ENCODE results near the gene DRAP1.

DRAP1 gene

DNA sequence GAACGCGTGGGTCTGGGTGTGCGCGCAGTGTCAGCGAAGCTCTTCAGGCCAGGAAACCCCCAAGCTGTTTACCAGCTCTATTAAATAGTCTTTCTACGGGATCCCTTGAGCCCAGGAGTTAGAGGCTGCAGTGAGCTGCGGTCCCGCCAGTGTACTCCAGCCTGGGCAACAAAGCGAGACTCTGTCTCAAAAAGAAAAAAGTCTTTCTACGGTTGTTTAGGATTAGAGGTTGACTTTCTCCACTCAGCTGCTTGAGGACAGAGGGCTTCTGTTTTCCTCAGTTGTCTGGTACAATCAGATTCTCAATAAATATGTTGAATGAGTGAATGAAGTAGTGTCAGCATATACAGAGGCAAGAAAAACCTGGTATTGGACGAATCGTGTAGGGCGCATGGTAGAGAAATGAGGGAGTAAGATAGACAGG is 42.9 kb downstream of the DRAP1 start:
- TF ChIP-seq POLR2AphosphoS5 (IDR thresholded peaks at IDR 0.05; ENCODE audit: low read depth, low read length) = no peak
- no peak for TF ChIP-seq FOXP2 (optimal IDR thresholded peaks at IDR 0.05; ENCODE audit: borderline replicate concordance, extremely low read depth, extremely low read length, insufficient read depth)
- TF ChIP-seq SIN3A (IDR thresholded peaks at IDR 0.05; ENCODE audit: borderline replicate concordance, insufficient read depth, low read length) = no peak
- TF ChIP-seq, protein P1, sequence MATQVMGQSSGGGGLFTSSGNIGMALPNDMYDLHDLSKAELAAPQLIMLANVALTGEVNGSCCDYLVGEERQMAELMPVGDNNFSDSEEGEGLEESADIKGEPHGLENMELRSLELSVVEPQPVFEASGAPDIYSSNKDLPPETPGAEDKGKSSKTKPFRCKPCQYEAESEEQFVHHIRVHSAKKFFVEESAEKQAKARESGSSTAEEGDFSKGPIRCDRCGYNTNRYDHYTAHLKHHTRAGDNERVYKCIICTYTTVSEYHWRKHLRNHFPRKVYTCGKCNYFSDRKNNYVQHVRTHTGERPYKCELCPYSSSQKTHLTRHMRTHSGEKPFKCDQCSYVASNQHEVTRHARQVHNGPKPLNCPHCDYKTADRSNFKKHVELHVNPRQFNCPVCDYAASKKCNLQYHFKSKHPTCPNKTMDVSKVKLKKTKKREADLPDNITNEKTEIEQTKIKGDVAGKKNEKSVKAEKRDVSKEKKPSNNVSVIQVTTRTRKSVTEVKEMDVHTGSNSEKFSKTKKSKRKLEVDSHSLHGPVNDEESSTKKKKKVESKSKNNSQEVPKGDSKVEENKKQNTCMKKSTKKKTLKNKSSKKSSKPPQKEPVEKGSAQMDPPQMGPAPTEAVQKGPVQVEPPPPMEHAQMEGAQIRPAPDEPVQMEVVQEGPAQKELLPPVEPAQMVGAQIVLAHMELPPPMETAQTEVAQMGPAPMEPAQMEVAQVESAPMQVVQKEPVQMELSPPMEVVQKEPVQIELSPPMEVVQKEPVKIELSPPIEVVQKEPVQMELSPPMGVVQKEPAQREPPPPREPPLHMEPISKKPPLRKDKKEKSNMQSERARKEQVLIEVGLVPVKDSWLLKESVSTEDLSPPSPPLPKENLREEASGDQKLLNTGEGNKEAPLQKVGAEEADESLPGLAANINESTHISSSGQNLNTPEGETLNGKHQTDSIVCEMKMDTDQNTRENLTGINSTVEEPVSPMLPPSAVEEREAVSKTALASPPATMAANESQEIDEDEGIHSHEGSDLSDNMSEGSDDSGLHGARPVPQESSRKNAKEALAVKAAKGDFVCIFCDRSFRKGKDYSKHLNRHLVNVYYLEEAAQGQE (IDR thresholded peaks at IDR 0.05; ENCODE audit: insufficient read depth in 1 of 2, low read depth in 2 of 2, low read length in 2 of 2) = no peak
- no peak for TF ChIP-seq TAF1 (IDR thresholded peaks at IDR 0.05; ENCODE audit: borderline replicate concordance, insufficient read depth, low read length)

DNA sequence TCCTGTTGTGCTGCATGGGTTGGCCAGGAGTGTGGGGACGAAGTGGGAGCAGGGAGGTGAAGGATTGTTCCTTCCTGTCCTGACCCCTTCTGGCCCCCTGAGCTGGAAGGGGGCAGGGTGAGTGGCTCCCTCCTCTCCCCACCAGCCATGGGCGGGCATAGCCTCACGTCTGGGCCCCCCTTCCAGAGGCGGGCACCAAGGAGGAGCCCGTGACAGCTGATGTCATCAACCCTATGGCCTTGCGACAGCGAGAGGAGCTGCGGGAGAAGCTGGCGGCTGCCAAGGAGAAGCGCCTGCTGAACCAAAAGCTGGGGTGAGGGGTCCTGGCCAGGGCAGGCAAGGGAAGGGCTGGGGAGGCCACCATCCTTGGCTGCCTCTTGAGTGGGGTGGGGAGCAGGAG is 45.7 kb downstream of the DRAP1 start:
- TF ChIP-seq TAF1 (IDR thresholded peaks at IDR 0.05; ENCODE audit: borderline replicate concordance, insufficient read depth, low read length) (no peak), POLR2AphosphoS5 (IDR thresholded peaks at IDR 0.05; ENCODE audit: low read depth, low read length) (no peak), SIN3A (IDR thresholded peaks at IDR 0.05; ENCODE audit: borderline replicate concordance, insufficient read depth, low read length) (no peak), FOXP2 (optimal IDR thresholded peaks at IDR 0.05; ENCODE audit: borderline replicate concordance, extremely low read depth, extremely low read length, insufficient read depth) (no peak)
- TF ChIP-seq, protein P1 (IDR thresholded peaks at IDR 0.05; ENCODE audit: insufficient read depth in 1 of 2, low read depth in 2 of 2, low read length in 2 of 2) = no peak

DNA sequence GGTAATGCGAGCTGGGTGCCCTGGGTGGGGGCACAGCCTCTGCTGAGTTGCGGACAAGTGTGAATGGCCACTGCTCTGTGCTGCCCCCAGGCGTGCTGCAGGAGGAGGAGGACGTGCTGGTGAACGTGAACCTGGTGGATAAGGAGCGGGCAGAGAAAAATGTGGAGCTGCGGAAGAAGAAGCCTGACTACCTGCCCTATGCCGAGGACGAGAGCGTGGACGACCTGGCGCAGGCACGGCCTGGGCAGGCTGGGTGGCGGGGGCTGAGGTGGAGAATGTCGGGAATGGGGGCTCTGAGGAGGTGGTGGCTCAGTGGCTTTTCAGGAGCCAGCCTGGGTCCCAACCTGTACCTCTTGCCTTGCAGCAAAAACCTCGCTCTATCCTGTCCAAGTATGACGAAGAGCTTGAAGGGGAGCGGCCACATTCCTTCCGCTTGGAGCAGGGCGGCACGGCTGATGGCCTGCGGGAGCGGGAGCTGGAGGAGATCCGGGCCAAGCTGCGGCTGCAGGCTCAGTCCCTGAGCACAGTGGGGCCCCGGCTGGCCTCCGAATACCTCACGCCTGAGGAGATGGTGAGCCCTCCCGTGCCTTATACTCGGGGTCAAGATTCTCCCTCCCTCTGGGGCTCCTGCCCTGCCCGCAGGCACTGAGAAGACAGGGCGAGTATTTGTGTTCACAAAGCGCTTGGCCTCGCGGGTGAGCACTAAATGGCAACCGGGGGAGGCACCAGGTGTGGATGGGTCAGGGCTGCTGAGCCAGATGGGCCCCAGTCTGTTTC is 46.9 kb downstream of the DRAP1 start:
- TF ChIP-seq TAF1 (IDR thresholded peaks at IDR 0.05; ENCODE audit: borderline replicate concordance, insufficient read depth, low read length) (no peak), FOXP2 (optimal IDR thresholded peaks at IDR 0.05; ENCODE audit: borderline replicate concordance, extremely low read depth, extremely low read length, insufficient read depth) (no peak), POLR2AphosphoS5 (IDR thresholded peaks at IDR 0.05; ENCODE audit: low read depth, low read length) (no peak), SIN3A (IDR thresholded peaks at IDR 0.05; ENCODE audit: borderline replicate concordance, insufficient read depth, low read length) (no peak)
- TF ChIP-seq, protein P1 (IDR thresholded peaks at IDR 0.05; ENCODE audit: insufficient read depth in 1 of 2, low read depth in 2 of 2, low read length in 2 of 2) = no peak

DNA sequence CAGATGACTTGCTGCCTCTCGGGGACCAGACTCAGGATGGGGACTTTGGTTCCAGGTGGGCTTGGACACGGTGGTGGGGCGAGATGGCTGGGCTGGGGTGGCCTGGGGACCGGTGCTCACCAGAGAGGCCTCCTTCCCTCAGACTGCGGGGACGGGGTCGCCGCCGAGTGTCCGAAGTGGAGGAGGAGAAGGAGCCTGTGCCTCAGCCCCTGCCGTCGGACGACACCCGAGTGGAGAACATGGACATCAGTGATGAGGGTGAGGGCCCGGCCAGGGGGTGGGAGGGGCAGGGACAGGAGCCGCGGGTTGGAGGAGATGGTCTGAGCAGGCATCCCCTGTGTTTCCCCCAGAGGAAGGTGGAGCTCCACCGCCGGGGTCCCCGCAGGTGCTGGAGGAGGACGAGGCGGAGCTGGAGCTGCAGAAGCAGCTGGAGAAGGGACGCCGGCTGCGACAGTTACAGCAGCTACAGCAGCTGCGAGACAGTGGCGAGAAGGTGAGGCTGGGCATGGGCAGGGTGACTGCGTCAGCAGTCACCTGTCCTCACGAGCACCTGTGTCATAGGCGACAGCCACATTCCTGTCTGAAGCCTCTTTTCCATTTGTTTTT is 48.2 kb downstream of the DRAP1 start:
- TF ChIP-seq FOXP2 (optimal IDR thresholded peaks at IDR 0.05; ENCODE audit: borderline replicate concordance, extremely low read depth, extremely low read length, insufficient read depth) (no peak), TAF1 (IDR thresholded peaks at IDR 0.05; ENCODE audit: borderline replicate concordance, insufficient read depth, low read length) (no peak), SIN3A (IDR thresholded peaks at IDR 0.05; ENCODE audit: borderline replicate concordance, insufficient read depth, low read length) (no peak), POLR2AphosphoS5 (IDR thresholded peaks at IDR 0.05; ENCODE audit: low read depth, low read length) (no peak)
- TF ChIP-seq, protein P1 (IDR thresholded peaks at IDR 0.05; ENCODE audit: insufficient read depth in 1 of 2, low read depth in 2 of 2, low read length in 2 of 2) = no peak
